Choroid plexus epithelial cell (primary cell): Measurements from ENCODE around the gene USP32.
"Not testable (repeated sequence)": the region's sequence is repeated elsewhere in the genome, so short reads cannot be mapped to it uniquely, and the experiment has no call there.

Experiments used
- DNase-seq: peaks from one replicate; pipeline ENCODE4 v3.0.0-alpha.2; 2010; ENCODE audit warnings: low read depth
- H3K4me3 ChIP-seq: 2 replicates; pipeline ENCODE4 v1.5.1; 2011; ENCODE audit warnings: low read depth, mild to moderate bottlenecking, control low read depth, low read length, moderate library complexity
- TF ChIP-seq, protein P1 (sequence below): conservative IDR thresholded peaks from 2 replicates; pipeline ENCODE4 v1.5.1; 2011; ENCODE audit warnings: low read depth, mild to moderate bottlenecking, control low read depth, inconsistent platforms, low read length, moderate library complexity

USP32 gene

DNA sequence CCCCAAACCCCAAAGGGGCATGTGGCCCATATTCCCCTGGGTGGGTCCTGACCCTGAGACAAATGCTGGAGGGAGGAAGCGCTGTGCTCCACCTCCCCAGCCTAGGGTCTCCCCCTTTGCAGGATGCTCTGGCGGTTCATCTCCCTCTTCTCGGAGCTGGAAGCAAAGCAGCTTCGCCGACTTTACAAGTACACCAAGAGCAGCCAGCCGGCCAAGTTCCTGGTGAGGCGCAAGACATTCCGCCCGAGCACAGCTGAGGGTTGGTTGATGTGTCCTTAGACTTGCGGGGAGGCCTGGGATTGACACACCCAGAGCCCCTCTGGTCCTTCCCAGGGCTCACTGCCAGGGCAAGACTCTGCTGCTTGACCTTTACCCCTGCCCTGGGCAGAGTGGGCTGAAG is 34.7 kb upstream of the USP32 start:
- DNase-seq: no peak
- TF ChIP-seq, protein P1, sequence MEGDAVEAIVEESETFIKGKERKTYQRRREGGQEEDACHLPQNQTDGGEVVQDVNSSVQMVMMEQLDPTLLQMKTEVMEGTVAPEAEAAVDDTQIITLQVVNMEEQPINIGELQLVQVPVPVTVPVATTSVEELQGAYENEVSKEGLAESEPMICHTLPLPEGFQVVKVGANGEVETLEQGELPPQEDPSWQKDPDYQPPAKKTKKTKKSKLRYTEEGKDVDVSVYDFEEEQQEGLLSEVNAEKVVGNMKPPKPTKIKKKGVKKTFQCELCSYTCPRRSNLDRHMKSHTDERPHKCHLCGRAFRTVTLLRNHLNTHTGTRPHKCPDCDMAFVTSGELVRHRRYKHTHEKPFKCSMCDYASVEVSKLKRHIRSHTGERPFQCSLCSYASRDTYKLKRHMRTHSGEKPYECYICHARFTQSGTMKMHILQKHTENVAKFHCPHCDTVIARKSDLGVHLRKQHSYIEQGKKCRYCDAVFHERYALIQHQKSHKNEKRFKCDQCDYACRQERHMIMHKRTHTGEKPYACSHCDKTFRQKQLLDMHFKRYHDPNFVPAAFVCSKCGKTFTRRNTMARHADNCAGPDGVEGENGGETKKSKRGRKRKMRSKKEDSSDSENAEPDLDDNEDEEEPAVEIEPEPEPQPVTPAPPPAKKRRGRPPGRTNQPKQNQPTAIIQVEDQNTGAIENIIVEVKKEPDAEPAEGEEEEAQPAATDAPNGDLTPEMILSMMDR: no peak
- no peak overlapping the region for H3K4me3 ChIP-seq

DNA sequence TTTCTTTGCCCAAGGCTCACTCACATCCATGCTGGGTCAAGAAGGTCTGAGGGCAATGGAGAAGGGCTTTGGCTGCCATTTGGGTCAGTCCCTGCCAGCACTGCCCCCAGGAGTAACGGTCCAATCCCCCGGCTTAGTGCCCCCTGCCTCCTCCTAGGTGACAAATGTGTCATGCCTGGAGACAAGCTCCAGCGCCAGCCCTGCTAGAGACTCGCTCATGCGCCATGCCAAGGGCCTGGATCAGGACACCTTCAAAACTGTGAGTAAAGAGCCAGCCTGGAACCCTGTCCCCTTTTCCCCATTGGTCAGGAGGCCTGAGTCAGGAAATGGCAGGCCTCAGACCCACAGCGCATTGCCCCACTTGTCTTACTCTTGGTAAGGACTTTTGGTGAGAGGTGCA is 33.7 kb upstream of the USP32 start:
- TF ChIP-seq, protein P1: no peak
- no peak for DNase-seq
- no peak overlapping the region for H3K4me3 ChIP-seq

DNA sequence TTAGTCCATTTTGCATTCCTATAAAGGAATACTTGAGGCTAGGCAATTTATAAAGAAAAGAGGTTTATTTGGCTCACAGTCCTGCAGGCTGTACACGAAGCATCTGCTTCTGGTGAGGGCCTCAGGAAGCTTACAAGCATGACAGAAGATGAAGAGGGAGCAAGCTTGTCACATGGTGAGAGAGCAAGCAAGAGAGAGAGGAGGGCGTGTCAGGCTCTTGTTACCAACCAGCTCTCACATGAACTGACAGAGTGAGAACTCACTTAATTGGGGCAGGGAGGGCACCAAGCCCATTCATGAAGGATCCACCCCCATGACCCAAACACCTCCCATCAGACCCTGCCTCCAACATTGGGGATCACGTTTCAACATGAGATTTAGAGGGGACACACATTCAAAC is 31.9 kb upstream of the USP32 start:
- TF ChIP-seq, protein P1: no peak
- no peak for DNase-seq
- H3K4me3 ChIP-seq: no peak overlapping the region

DNA sequence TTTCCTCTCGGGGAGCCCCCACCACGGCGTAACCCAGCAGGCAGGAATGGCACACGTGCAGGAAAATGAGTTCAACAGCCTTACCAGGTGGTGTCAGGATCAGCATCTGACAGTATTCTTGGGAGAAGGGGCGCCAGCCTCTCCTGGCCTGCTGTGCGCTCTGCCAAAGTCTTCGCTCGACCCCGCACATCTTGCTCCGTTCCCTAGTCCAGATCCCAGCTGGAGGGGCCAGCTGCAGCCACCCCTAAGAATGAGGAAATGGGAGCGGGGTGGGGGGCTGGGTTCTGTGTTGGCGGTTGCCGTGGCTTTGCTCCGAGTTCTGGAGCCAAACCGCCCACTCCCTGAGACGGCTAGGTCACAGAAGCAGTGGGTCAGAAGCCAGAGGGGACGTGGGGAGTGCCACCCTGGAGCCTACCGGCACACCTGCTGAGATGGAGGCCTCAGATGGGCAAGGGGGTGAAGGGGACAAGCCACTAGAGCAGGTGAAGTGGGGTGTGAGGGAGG is 30.3 kb upstream of the USP32 start, which contains the start of gene CHCT1:
Gene CHCT1 (plus strand): TSS at position 328 of the 504 bp plus-strand sequence. CDS start 104 bp downstream, at position 432.
- DNase-seq: no peak
- TF ChIP-seq, protein P1: no peak

DNA sequence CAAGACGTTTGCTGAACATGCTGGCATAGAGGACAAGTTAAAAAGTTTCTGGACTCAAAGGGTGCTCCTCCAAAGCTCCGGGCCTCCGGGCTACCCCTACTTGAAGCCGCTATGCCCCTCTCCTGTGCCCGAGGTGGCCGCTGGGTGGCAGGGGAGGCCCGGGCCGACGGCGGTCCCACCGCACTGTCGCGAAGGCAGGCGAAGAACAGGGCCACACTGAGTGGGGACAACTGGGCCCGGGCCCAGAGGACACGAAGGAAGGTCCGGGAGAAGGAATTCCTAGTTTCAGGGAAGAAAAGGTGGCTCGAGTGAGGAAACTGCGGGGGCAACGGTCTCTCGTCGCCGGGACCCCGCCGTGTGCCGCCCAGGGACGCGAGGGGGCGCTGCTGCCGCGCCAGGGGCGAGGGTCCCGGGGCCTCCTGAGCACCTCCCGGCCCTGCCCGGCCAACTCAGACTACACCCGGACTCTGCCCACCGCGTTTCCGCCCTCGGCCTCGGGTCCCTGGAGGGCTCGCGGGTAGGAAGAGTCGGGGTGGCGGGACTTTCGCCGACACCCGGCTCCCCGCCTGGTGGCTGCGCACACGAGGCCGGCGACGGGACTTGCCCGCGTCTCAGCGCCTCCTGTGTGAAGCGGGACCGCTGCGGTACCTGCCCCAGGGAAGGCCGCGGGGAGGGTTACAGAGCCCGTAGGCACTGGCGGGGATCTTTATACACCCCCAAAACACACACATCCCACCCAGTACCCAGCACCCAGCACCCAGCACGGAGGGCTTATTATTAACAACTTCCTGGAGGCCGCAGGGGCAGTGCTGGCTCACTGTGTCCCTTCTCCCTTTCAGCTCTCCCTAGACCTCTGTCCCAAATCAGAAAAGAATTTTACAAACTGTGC is 29.6 kb upstream of the USP32 start:
- DNase-seq: peak; percentile 55
- TF ChIP-seq, protein P1: peak; percentile 81
- peak overlapping the region; percentile 63 for H3K4me3 ChIP-seq

More for the DNA sequence above, 30.3 kb upstream of the USP32 start, which contains the start of gene CHCT1:
- peak within 1 kb of the TSS; percentile 63 for H3K4me3 ChIP-seq

DNA sequence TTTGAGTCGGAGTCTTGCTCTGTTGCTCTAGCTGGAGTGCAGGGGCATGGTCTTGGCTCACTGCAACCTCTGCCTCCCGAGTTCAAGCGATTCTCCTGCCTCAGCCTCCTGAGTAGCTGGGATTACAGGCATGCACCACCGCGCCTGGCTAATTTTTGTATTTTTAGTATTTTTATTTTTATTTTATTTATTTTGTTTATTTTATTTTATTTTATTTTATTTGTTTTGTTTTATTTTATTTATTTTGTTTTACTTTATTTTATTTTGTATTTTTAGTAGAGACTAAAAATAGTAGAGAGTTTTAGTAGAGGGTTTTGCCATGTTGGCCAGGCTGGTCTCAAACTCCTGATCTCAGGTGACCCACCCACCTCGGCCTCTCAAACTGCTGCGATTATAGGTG is 27.9 kb upstream of the USP32 start:
- DNase-seq, H3K4me3 ChIP-seq: not testable (repeated sequence)

DNA sequence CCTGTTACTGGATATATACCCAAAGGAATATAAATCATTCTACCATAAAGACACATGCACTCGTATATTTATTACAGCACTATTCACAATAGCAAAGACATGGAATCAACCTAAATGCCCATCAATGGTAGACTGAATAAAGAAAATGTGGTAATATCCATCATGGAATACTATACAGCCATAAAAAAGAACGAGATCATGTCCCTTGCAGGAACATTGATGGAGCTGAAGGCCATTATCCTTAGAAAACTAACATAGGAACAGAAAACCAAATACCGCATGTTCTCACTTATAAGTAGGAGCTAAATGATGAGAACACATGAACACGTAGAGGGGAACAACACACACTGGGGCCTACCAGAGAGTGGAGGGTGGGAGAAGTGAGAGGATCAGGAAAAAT is 27.1 kb upstream of the USP32 start:
- not testable (repeated sequence) for DNase-seq, H3K4me3 ChIP-seq
